K562 (cell line): ENCODE results near the gene C6orf141. TPM values are rescaled to one million over a fixed set of nuclear protein-coding genes. Genes with fewer than 3 reads are reported as not detected.
"Not testable (repeated sequence)": the region's sequence is repeated elsewhere in the genome, so short reads cannot be mapped to it uniquely, and the experiment has no call there.

ENCODE experiments used
- ATAC-seq: fragments of 200-7000 bp; cut with Tn5 transposase; 3 replicates; pipeline ENCODE4 v1.9.1; 2020; ENCODE audit warnings: moderate library complexity
- BruUV-seq: library from RNA; stranded (reverse); fragments of 400-500 nt; replicated peaks from 2 replicates; lab custom pipeline; 2021; lab: Mats Ljungman, UMichigan
- CTCF ChIA-PET: fragments of 300-600 bp; formaldehyde crosslinking; extraction: SDS; loops from one replicate; lab custom pipeline; 2021; ENCODE audit warnings: low intra/inter-chr PET ratio; lab: Yijun Ruan, JAX
- POLR2A ChIA-PET: fragments of 300-600, 350-650 bp; sonication (Branson Sonifier 250); formaldehyde crosslinking; extraction: SDS; loops from one replicate; lab custom pipeline; 2021; ENCODE audit warnings: antibody characterized with exemption, inconsistent platforms; lab: Yijun Ruan, JAX
- DNase-seq, 4 experiments: peaks; one replicate each; pipeline versions ENCODE4 v3.0.0 to v3.0.0-alpha.2; 2011 to 2018; ENCODE audit warnings: low spot score in 3 of 4, mixed read lengths in 3 of 4; ENCODE audit errors: extremely low read depth in 1 of 4
- FAIRE-seq: peaks from 2 replicates; lab custom pipeline; 2011; peaks lifted over from hg19 to GRCh38; lab: Jason Lieb, UNC
- H2AFZ ChIP-seq: 2 replicates; pipeline ENCODE4 v1.6.0; 2011; ENCODE audit warnings: low read depth, low read length, control low read depth, inconsistent platforms
- H3K27ac ChIP-seq: fragments of 200-600 bp; 3 replicates; pipeline ENCODE4 v1.8.0; 2011; ENCODE audit warnings: low read depth, mild to moderate bottlenecking, control low read depth, inconsistent platforms, low read length, moderate library complexity, mixed read lengths; ENCODE audit errors: extremely low read depth
- H3K27me3 ChIP-seq, 2 experiments: fragments of 300-600 bp in 1 of 2; 2 replicates in 1 of 2; 3 replicates in 1 of 2; pipeline versions ENCODE4 v1.6.0 to v1.8.0; 2011; ENCODE audit warnings: inconsistent platforms in 2 of 2, low read length in 2 of 2, mild to moderate bottlenecking in 1 of 2, mixed read lengths in 1 of 2, moderate library complexity in 1 of 2; ENCODE audit not compliant: control insufficient read depth in 2 of 2, insufficient read depth in 2 of 2
- H3K36me3 ChIP-seq: fragments of 300-600 bp; 3 replicates; pipeline ENCODE4 v1.8.0; 2011; ENCODE audit warnings: mild to moderate bottlenecking, low read length, inconsistent platforms; ENCODE audit not compliant: control insufficient read depth, insufficient read depth
- H3K4me1 ChIP-seq, 2 experiments: fragments of 200-600 bp in 1 of 2; replicated peaks in 1 of 2; 2 replicates in 1 of 2; 3 replicates in 1 of 2; pipeline versions ENCODE4 v1.5.1 to v1.8.0; 2011; ENCODE audit warnings: inconsistent platforms in 2 of 2, low read length in 2 of 2, mild to moderate bottlenecking in 1 of 2, mixed read lengths in 1 of 2, moderate library complexity in 1 of 2; ENCODE audit not compliant: control insufficient read depth in 2 of 2, insufficient read depth in 2 of 2
- H3K4me2 ChIP-seq: 2 replicates; pipeline ENCODE4 v1.6.1; 2011; ENCODE audit warnings: low read length, control low read depth, inconsistent platforms, mixed read lengths; ENCODE audit not compliant: insufficient read depth
- H3K4me3 ChIP-seq: fragments of 200-600 bp; sonication (generic), shearing (Covaris generic); 2 replicates; pipeline ENCODE4 v1.5.1; 2016; ENCODE audit warnings: control low read depth, inconsistent platforms
- H3K79me2 ChIP-seq: fragments of 200-600 bp; 3 replicates; pipeline ENCODE4 v1.8.0; 2011; ENCODE audit warnings: low read length, inconsistent platforms; ENCODE audit not compliant: control insufficient read depth, insufficient read depth
- H3K9ac ChIP-seq, 2 experiments: 2 replicates each; pipeline versions ENCODE4 v1.6.0 to v1.6.1; 2011; ENCODE audit warnings: low read depth in 2 of 2, low read length in 2 of 2, control low read depth in 1 of 2, inconsistent platforms in 1 of 2, mild to moderate bottlenecking in 1 of 2, mixed read lengths in 1 of 2; ENCODE audit not compliant: insufficient read depth in 1 of 2
- H3K9me1 ChIP-seq: one replicate; pipeline ENCODE4 v1.6.0; 2011; ENCODE audit warnings: inconsistent platforms, mild to moderate bottlenecking, low read length, moderate library complexity; ENCODE audit not compliant: control insufficient read depth, insufficient read depth
- H3K9me3 ChIP-seq: replicated peaks from 2 replicates; pipeline ENCODE4 v1.5.1; 2011; ENCODE audit warnings: low read depth, low read length, inconsistent platforms; ENCODE audit not compliant: control insufficient read depth, insufficient read depth
- H4K20me1 ChIP-seq: replicated peaks from 2 replicates; pipeline ENCODE4 v1.6.1; 2011; ENCODE audit warnings: low read length, inconsistent platforms, mixed read lengths; ENCODE audit not compliant: control insufficient read depth, insufficient read depth
- FOXM1 ChIP-seq, 2 experiments: fragments of 450-650 bp in 1 of 2; sonication (generic) in 1 of 2; formaldehyde crosslinking in 1 of 2; IDR thresholded peaks; 2 replicates each; pipeline versions ENCODE4 v1.6.1 to v1.9.0; 2017 to 2022; ENCODE audit warnings: low read depth in 2 of 2, mild to moderate bottlenecking in 2 of 2, missing genetic modification reagents in 1 of 2, moderate library complexity in 1 of 2
- MGA ChIP-seq: fragments of 450-650 bp; IDR thresholded peaks from 2 replicates; pipeline ENCODE4 v1.6.1; 2016; ENCODE audit warnings: mild to moderate bottlenecking, moderate library complexity
- MYBL2 ChIP-seq, 2 experiments: fragments of 450-650 bp in 1 of 2; sonication (generic) in 1 of 2; formaldehyde crosslinking in 1 of 2; IDR thresholded peaks; 2 replicates each; pipeline versions ENCODE4 v1.6.1 to v1.8.1; 2017 to 2022; ENCODE audit warnings: borderline replicate concordance in 1 of 2, inconsistent platforms in 1 of 2, low read depth in 1 of 2, mild to moderate bottlenecking in 1 of 2, missing genetic modification reagents in 1 of 2, moderate library complexity in 1 of 2
- PKNOX1 ChIP-seq: fragments of 450-650 bp; IDR thresholded peaks from 2 replicates; pipeline ENCODE4 v1.6.1; 2016
- WGBS: fragments of 100-300 bp; shearing (Covaris generic); methylation state at CpG from one replicate; pipeline ENCODE4 v1.1.6; 2016; ENCODE audit warnings: low coverage, mixed read lengths; ENCODE audit not compliant: insufficient coverage; ENCODE audit errors: missing lambda C conversion rate; 5-methylcytosine and 5-hydroxymethylcytosine counted together
- in situ Hi-C: fragments of 300-500 bp; cut with MboI; formaldehyde crosslinking; loops from 4 replicates; pipeline ENCODE4 v1.15.0; 2018; ENCODE audit warnings: inconsistent platforms, mixed read lengths
- intact Hi-C: fragments of 100-400 bp; cut with micrococcal nuclease; formaldehyde crosslinking; loops from 2 replicates; pipeline ENCODE4 v1.14.2; 2022
- polyA plus RNA-seq, 8 experiments: library from polyadenylated mRNA; depleted of rRNA in 4 of 8; stranded (reverse) in 5 of 8; unstranded in 3 of 8; fragments of >200 nt; fragmentation: Nextera tagmentation in 2 of 8; fragmentation: Illumina TruSeq in 1 of 8; extraction: Ambion mirVana in 2 of 8; extraction: Trizol in 1 of 8; gene quantifications; 2 replicates each; pipeline versions ENCODE4 v1.2.1 to v1.2.3, GENCODE V29; 2011 to 2014; ENCODE audit warnings: inconsistent platforms in 1 of 8, missing spikeins in 1 of 8
- total RNA-seq, 7 experiments: library from RNA; depleted of rRNA in 6 of 7; stranded (reverse); fragments of >200 nt in 6 of 7; fragmentation: Illumina TruSeq in 2 of 7; extraction: Trizol in 2 of 7; gene quantifications; 2 replicates each; pipeline versions ENCODE4 v1.2.1 to v1.2.3, GENCODE V29; 2011 to 2021; ENCODE audit warnings: low replicate concordance in 1 of 7

Gene C6orf141
- total and polyA plus RNA-seq, 9 of the 15 experiments (the other 6 are each of a cell fraction or from before 2014, with no cell fraction given): not detected

GRCh38 chr6:49587262-49587661 lies 36.8 kb downstream of the C6orf141 start:
- H2AFZ ChIP-seq; H3K9ac ChIP-seq; H3K9me1 ChIP-seq; H3K27me3 ChIP-seq; H4K20me1 ChIP-seq; DNase-seq; H3K9me3 ChIP-seq; ATAC-seq; intact Hi-C loops; FAIRE-seq; POLR2A ChIA-PET; H3K4me3 ChIP-seq; BruUV-seq; H3K36me3 ChIP-seq; H3K79me2 ChIP-seq; H3K4me2 ChIP-seq; H3K4me1 ChIP-seq; in situ Hi-C loops; H3K27ac ChIP-seq; CTCF ChIA-PET; TF ChIP-seq MYBL2 (CRISPR knock-in tag; IDR thresholded peaks at IDR 0.05; ENCODE audit: borderline replicate concordance); FOXM1 (CRISPR knock-in tag; IDR thresholded peaks at IDR 0.05; ENCODE audit: low read depth): not testable (repeated sequence)
- 64% methylated on average over 5 of the region's 5 CpGs for WGBS
- TF ChIP-seq MYBL2 (IDR thresholded peaks at IDR 0.05; ENCODE audit: low read depth): peak; percentile 73; the same call in 1 of the 2 replicates
- TF ChIP-seq FOXM1 (IDR thresholded peaks at IDR 0.05; ENCODE audit: low read depth): peak; percentile 43; the same call in 1 of the 2 replicates
- TF ChIP-seq MGA: peak; percentile 25; the same call in 1 of the 2 replicates
- TF ChIP-seq PKNOX1: peak; percentile 81
